Measurements from ENCODE around the gene LILRA6. TPM values are rescaled to one million over a fixed set of nuclear protein-coding genes. Genes with fewer than 3 reads are reported as not detected.
"Not testable (repeated sequence)": the region's sequence is repeated elsewhere in the genome, so short reads cannot be mapped to it uniquely, and the experiment has no call there.

Gene LILRA6
- total RNA-seq, 1 experiment from 2014 or later = not detected

- no peak for DNase-seq
- Histone ChIP-seq H4K20me1 (ENCODE audit: insufficient read depth) (no peaks in the 10 kb centered on the region), H3K4me1 (replicated peaks; ENCODE audit: insufficient read depth) (no peaks in the 10 kb centered on the region), H3K36me3 (ENCODE audit: low read depth) (no peaks in the 10 kb centered on the region), H3K4me2 (no peak overlapping the region), H3K9me2 (ENCODE audit: insufficient read depth) (no peaks in the 10 kb centered on the region), H3K9me3 (ENCODE audit: insufficient read depth, low read depth) (no peaks in the 10 kb centered on the region), H2AFZ (no peak overlapping the region), H3F3A (ENCODE audit: insufficient read depth, low read depth) (0 out of 2 replicates have a peak, but pooled peaks cover 5% of the 10 kb centered on the region), H3K4me3 (no peak overlapping the region), H3K79me2 (ENCODE audit: low read depth) (no peaks in the 10 kb centered on the region), H3K27me3 (ENCODE audit: insufficient read depth, low read depth) (peaks cover 11% of the 10 kb centered on the region; the same call in 1 of the 2 replicates), H3K27ac (no peak overlapping the region)
- no peak for TF ChIP-seq EZH2 (IDR thresholded peaks at IDR 0.05; ENCODE audit: low read depth)
- TF ChIP-seq CTCF (conservative IDR thresholded peaks at IDR 0.05) = no peak
- no TSS peak for BruUV-seq (replicated peaks)
- CTCF ChIA-PET = no interaction called here
- intact Hi-C loops (cut with micrococcal nuclease; ENCODE audit: unreplicated experiment) = no loop called here
- POLR2A ChIA-PET (ENCODE audit: unreplicated experiment) = no interaction called here
Observed at GRCh38 chr19:54216869-54217268, 25.7 kb downstream of the LILRA6 start.

- POLR2A ChIA-PET (ENCODE audit: unreplicated experiment) = interaction anchor here (0.6 kb wide), 1 partner anchor 412 kb away, joined by 3 read pairs; no protein-coding TSS in a partner anchor
- H3K4me2 ChIP-seq; H3K36me3 ChIP-seq (ENCODE audit: low read depth); CTCF ChIA-PET; H3K4me1 ChIP-seq (replicated peaks; ENCODE audit: insufficient read depth); H3K4me3 ChIP-seq; H3K9me2 ChIP-seq (ENCODE audit: insufficient read depth); H4K20me1 ChIP-seq (ENCODE audit: insufficient read depth); H2AFZ ChIP-seq; intact Hi-C loops (cut with micrococcal nuclease; ENCODE audit: unreplicated experiment); H3K9me3 ChIP-seq (ENCODE audit: insufficient read depth, low read depth); BruUV-seq (replicated peaks); H3K27ac ChIP-seq; DNase-seq; H3K79me2 ChIP-seq (ENCODE audit: low read depth): not testable (repeated sequence)
- Histone ChIP-seq H3F3A (ENCODE audit: insufficient read depth, low read depth) (peaks cover 14% of the 10 kb centered on the region; the same call in 1 of the 2 replicates), H3K27me3 (ENCODE audit: insufficient read depth, low read depth) (peaks cover 11% of the 10 kb centered on the region; the same call in 1 of the 2 replicates)
Observed at GRCh38 chr19:54214734-54215133, 27.9 kb downstream of the LILRA6 start.

GRCh38 chr19:54214217-54214616 lies 28.4 kb downstream of the LILRA6 start:
- H3K27ac ChIP-seq; H3K9me3 ChIP-seq (ENCODE audit: insufficient read depth, low read depth); intact Hi-C loops (cut with micrococcal nuclease; ENCODE audit: unreplicated experiment); CTCF ChIA-PET; H3K4me2 ChIP-seq; H3K36me3 ChIP-seq (ENCODE audit: low read depth); H4K20me1 ChIP-seq (ENCODE audit: insufficient read depth); H3K9me2 ChIP-seq (ENCODE audit: insufficient read depth); BruUV-seq (replicated peaks); DNase-seq; H3K4me3 ChIP-seq; H2AFZ ChIP-seq; H3K79me2 ChIP-seq (ENCODE audit: low read depth): not testable (repeated sequence)
- POLR2A ChIA-PET (ENCODE audit: unreplicated experiment) = interaction anchor here (0.6 kb wide), 1 partner anchor 411 kb away, joined by 3 read pairs; no protein-coding TSS in a partner anchor
- H3K4me1 ChIP-seq (replicated peaks; ENCODE audit: insufficient read depth) = peaks cover 12% of the 10 kb centered on the region
- H3F3A ChIP-seq (ENCODE audit: insufficient read depth, low read depth) = peaks cover 19% of the 10 kb centered on the region
- peaks cover 11% of the 10 kb centered on the region; the same call in 1 of the 2 replicates for H3K27me3 ChIP-seq (ENCODE audit: insufficient read depth, low read depth)

- Histone ChIP-seq H4K20me1 (ENCODE audit: insufficient read depth) (peaks cover 36% of the 10 kb centered on the region), H3K4me2 (no peak overlapping the region), H3K9me3 (ENCODE audit: insufficient read depth, low read depth) (no peaks in the 10 kb centered on the region), H3K79me2 (ENCODE audit: low read depth) (peaks cover 7% of the 10 kb centered on the region; the same call in 1 of the 2 replicates), H3K36me3 (ENCODE audit: low read depth) (peaks cover 9% of the 10 kb centered on the region), H3F3A (ENCODE audit: insufficient read depth, low read depth) (peaks cover 47% of the 10 kb centered on the region), H3K27ac (no peak overlapping the region), H3K27me3 (ENCODE audit: insufficient read depth, low read depth) (no peaks in the 10 kb centered on the region), H3K4me1 (replicated peaks; ENCODE audit: insufficient read depth) (peaks cover 28% of the 10 kb centered on the region), H3K9me2 (ENCODE audit: insufficient read depth) (no peaks in the 10 kb centered on the region), H2AFZ (no peak overlapping the region), H3K4me3 (no peak overlapping the region)
- CTCF ChIA-PET = no interaction called here
- no peak for DNase-seq
- no TSS peak for BruUV-seq (replicated peaks)
- intact Hi-C loops (cut with micrococcal nuclease; ENCODE audit: unreplicated experiment) = no loop called here
- POLR2A ChIA-PET (ENCODE audit: unreplicated experiment) = no interaction called here
- TF ChIP-seq CTCF (conservative IDR thresholded peaks at IDR 0.05) (no peak), EZH2 (IDR thresholded peaks at IDR 0.05; ENCODE audit: low read depth) (no peak)
Observed at GRCh38 chr19:54211235-54211634, 31.4 kb downstream of the LILRA6 start.
